Amygdala (tissue), 56 donors: ENCODE measurements around the gene NXT1.
"Not testable (repeated sequence)": the region's sequence is repeated elsewhere in the genome, so short reads cannot be mapped to it uniquely, and the experiment has no call there.

Source experiments
- DNase-seq, 56 donors: peaks; one replicate each; lab custom pipeline; 2025; lab: John Stamatoyannopoulos, UW

The NXT1 gene

DNA sequence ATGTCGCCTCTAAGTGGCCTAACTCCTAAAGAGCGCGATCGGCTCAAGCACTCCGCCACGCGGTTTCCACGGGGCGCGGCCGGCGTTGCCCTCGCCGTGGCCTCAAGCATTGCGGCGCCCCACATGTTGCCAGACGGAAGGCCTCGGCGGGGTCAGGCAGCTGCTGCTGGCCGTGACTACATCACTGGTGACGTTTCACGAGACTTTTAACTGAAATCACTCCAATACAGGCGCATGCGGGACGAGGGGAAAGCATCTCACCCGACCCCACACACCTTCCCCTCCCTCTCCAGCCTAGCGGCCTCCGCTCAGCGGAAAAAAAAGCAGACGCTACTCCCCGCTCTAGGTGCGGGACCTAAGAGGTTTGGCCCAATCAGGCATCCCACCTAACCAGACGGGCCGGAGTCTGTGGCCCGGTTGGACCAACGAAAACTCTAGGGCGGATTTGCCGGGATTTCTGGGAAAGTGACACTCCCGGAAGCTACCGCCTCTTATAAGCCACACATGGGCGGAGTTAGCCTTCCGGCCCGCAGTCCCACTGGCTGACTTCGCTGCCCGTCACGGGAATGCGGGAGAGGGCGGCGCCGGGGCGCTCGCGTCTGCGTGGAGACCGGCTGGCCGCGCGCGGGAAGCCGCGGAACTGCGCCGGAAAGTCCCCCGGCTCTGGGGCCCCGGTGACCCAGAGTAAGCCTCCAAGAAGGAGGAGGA lies at the start of gene NXT1:
NXT1 (plus strand) TSS at position 596 of the 708 bp plus-strand sequence. CDS start 3,251 bp downstream, outside the sequence.
- peak; percentile 79 to 98 (median 95) for DNase-seq

DNA sequence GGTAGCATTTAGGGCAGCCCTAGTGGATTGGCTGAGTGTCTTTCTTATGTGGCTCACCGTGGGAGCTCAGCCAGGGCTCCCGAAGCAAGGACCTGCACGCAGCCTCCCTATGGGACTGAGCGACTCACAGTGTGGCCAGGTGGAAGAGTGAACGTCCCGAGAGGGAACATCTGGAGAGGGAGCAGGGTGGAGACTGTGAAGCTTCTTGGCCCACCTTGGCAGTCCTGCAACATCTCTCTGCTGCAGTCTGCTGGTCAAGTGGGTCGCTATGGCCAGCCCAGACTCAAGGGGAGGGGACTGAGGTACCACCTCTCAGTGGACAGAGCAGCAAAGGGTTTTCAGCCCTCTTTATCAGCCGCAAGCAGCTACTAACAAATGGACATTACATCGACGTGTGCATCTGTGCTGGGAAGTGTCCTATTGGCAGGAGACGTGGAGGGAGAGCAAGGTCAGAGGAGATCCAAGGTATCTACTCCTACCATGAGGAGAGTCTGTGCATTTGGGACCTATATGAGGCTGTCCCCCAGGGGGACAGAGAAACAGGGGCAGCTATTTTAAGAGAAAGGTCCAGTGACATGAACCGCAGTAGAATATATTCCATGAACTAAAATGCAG lies 49.0 kb upstream of the NXT1 start:
- no peak for DNase-seq

DNA sequence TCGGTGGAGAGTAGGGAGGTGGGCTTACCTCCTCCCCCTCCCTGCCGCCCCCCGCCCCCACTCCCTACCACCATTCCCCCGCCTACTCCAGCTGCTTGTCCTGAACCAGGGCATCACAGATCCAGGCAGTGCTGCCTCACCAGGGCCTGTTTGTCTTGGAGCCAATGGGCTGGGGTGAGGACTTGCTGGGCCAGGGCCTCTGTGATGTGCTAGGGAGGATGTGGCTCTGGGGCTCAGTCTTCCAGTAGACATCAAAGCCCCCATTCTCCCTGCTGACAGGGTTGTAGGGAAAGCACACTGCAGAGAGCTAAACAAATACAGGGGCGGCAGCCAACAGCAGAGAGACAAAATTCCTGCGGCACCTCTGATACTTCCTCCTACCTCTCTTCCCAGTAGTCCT lies 48.2 kb upstream of the NXT1 start:
- no peak for DNase-seq

DNA sequence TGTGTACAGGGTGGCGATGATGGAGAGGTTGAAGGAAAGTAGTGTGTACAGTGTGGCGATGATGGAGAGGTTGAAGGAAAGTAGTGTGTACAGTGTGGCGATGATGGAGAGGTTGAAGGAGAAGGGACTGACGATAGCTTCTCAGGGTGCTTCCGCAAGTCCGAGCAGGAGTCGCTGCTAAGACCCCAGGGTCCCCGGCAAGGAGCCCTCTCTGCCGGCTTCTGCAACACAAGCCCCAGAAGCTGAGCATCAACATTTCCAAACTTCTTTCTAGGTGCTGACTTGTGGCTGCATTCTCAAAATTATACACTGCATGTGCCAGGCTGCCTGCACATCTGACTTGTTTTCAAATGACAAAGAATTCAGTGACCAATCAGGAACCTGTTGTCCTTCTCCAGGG lies 47.8 kb upstream of the NXT1 start:
- DNase-seq: no peak

DNA sequence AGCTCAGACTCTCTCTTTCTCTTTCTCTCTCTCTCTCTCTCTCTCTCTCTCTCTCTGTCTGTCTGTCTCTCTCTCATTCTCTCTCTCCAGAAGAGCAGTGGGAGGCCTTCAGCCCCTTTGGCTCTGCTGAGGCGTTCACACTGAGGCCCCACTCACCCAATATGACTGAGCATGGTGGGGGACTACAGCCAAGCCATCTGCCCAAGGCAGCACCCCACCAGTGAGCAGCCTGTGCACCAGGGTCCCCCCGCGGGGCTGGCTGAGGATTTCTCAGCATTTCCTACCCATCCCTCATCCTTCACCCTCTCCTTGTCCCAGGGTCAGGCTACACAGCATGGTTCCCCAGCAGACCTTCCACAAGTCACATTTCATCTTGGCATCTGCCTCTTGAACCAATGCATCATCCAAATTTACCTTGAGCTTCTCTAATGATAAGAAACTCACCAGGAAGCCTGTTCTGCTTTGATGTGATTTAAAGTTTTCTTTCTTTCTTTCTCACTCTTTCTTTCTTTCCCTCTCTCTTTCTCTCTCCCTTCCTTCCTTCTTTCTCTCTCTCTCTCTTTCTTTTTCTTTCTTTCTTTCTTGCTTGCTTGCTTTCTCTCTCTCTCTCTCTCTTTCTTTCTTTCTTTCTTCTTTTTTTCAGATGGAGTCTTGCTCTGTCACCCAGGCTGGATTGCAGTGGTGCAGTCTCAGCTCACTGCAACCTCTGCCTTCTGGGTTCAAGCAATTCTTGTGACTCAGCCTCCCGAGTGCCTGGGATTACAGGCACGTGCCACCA lies 47.1 kb upstream of the NXT1 start:
- DNase-seq: no peak

DNA sequence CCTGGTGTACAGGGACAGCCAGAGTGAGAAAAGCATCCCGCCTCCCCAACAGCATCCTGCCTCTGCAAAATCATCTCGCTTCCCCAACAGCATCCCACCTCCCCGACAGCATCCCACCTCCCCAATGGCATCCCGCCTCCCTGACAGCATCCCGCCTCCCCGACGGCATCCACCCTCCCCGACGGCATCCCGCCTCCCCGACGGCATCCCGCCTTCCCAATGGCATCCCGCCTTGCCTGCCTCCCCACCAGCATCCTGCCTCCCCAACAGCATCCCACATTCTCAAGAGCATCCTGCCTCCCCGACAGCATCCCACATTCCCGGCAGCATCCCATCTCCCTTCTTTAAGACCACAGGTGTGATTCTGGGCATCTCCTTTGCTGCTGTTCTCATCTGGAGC lies 46.0 kb upstream of the NXT1 start:
- DNase-seq: no peak

DNA sequence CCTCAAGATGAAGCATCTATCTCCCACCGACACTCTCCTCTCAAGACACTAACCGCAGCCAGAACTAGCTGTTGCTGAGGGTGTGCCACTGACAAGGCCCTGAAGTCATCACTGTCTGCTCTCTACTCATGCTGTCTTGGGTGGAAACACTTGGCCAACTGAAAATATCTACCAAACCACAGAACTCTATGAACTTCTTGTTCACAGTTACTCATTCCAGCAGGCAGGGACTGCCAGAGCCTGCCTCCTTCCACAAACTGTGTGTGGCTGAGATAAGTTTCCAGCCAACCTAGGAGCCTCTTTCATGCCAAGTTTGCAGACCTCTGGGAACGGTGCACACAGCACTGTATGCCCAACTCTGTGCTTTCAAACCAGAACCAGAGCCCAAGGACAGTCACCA lies 45.5 kb upstream of the NXT1 start:
- DNase-seq: no peak

DNA sequence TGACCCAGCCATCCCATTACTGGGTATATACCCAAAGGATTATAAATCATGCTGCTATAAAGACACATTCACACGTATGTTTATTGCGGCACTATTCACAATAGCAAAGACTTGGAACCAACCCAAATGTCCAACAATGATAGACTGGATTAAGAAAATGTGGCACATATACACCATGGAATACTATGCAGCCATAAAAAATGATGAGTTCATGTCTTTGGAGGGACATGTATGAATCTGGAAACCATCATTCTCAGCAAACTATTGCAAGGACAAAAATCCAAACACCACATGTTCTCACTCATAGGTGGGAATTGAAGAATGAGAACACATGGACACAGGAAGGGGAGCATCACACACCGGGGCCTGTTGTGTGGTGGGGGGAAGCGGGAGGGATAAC lies 43.2 kb upstream of the NXT1 start:
- not testable (repeated sequence) for DNase-seq

DNA sequence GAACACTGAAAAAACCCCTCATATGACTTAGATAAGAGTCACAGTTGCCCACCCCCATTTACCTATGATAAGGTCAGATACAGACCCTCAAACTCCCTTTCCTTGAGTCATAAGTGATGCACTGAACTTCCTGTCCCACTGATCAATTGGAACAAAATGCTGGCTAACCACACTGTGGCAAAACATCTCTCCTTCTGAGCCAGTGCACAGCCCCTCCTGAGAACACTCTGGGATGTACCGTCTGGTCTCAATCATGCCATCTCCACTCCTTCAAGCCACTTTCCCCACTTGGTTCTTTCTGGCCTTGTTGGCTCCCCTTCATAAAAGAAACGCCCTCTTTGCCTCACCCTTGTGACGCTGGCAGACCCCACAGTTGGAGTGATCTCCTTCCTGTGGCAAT lies 42.6 kb upstream of the NXT1 start:
- DNase-seq: no peak

DNA sequence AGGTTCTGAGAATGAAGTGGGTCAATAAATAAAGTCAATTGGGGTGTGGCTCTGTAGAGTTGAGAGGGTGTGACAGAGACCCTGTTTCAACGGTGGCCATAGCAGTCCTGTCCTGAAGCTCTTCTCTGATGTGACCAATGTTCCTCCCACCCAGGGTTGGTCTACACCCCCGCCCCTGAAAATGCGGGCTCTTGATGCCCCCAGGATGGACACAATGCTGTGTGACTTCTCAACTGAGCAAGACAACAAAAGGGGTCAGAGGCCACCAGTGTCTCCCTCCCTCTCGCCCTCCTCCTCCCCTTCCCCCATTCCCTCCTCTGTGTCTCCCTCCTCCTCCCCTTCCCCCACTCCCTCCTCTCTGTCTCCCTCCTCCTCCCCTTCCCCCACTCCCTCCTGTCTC lies 41.7 kb upstream of the NXT1 start:
- no peak for DNase-seq

DNA sequence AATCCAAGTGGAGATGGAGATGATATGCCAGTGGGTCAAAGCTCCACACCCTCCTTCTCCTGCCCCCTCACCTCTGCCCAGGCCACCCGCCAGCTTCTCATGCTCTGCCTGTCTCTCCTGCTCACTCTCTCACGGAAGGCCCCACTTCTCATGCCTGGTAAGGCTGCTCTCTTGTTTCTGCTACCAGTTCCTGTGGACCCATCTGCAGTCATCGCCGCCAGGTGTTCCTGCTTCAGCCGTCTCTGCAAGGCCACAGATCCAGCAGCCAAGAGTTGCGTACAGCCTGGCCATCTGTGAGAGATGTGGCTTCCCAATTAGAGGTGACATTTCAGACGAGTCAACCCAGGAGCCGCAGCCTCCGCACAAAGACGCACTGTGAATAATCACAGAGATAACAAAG lies 40.8 kb upstream of the NXT1 start:
- no peak for DNase-seq

DNA sequence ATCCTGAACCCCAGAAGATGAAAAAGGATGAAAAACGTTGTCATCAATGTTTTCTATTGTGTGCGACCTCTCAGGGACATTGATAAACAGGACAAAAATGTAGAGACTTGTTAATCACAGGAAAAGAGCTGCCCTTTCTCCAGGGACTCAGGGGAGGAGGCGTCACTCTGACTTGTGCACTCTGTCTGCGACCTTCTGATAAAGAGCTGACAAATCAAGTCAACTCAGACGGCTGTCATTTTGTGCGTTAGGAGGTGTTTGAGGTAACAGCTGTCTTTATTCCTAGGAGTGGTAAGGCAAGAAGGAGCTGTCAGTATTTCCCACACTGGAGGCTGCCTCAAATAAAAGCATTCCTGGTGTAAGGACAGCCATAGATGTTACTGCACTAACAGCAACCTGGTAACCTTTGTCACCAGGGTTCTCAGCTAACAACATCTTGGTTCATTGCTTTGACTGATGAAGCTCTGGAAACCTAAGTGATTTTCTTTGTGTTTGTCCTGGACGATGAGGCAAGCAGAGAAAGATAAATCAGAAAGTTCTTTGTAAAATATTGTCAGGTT lies 38.6 kb upstream of the NXT1 start:
- no peak for DNase-seq

DNA sequence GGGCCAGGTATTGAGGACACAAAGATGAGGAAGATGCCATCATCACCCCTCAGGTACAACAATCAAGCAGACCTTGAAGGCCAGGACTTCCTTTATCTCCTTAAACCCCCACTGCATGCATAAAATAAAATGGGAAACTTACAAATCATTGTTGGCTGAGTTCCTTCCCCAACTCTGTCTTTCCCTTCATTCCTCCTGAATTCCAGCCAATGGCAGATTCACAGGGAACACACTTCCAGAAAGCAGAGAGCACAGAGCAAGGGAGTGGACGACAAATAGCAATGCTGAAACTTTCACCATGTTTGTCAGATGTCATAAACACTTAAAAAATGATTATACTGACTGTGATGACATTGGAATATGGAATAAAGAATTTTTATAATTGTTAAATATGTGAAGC lies 37.3 kb upstream of the NXT1 start:
- DNase-seq: no peak

DNA sequence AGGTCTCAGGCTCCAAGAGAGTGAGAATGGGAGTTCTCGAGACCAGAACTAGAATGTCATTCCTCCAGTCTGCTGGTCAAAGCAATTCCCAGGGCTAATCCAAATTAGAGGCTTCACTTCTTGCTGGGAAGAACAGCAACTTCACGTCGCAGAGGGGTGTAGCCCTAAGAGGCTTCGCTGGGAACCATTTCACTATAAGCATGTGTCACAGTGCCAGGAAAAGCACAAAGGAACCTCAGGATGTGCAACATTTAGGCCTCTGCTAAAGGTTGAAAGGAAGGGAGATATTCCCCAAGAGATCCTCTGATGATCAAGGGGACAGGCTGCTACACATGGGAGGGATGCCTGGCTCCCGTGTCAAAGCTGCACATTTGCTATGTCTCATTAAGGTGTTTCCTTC lies 35.9 kb upstream of the NXT1 start:
- no peak for DNase-seq

DNA sequence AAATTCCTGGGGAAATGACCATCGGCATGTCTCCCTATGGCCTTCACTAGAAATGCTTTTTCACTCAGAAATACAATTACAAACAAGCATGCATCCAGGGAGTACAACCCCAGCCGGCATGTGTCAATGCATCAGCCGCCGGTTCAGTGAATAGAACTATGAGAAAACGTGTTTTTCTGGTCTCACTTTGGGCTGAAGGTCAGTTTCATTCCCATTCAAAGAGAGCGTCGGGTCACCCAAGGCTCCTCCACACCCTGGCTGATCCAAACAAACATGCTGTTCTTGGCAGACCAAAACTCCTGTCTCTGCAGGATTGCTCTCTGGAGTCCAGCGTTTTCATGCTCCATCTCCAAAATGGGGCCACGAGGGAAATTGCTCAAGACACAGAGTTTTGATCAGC lies 35.5 kb upstream of the NXT1 start:
- no peak for DNase-seq

DNA sequence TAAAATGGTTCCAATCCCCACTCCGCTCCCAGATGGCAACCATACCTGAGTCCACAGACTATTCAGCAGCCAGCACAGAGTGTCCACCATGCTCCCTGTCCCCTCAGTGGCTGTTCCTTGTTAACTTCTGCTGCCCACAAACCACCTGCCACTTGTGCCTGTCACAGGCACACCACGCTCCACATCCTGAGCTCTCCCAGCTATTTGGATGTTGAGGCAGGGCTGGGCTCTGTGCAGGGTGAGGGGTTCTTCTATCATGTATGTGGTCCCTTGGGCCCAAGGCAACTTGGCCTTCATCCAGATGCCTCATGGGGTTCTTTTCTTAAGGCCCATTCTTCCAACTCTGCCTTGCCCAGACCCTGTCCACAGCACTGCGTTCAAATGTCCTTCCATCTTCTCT lies 34.0 kb upstream of the NXT1 start:
- DNase-seq: no peak

DNA sequence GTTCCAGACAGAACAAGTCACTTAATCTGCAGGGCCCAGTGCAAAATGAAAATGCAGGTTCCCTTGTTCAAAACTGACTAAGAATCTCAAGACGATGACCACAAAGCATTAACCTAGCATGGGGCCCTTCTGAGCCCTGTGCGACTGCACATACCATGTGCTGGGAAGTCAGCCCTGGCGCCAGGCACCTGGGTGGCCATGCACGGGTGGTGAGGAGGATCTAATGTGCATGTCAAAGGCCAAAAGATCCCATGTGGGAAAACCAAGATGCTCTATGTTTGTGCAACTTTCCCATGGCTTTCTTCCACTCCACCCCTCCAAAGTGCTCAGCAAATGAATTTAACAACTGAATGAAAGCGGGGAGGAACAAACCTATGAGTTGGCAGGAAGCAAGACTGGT lies 33.5 kb upstream of the NXT1 start:
- no peak for DNase-seq

DNA sequence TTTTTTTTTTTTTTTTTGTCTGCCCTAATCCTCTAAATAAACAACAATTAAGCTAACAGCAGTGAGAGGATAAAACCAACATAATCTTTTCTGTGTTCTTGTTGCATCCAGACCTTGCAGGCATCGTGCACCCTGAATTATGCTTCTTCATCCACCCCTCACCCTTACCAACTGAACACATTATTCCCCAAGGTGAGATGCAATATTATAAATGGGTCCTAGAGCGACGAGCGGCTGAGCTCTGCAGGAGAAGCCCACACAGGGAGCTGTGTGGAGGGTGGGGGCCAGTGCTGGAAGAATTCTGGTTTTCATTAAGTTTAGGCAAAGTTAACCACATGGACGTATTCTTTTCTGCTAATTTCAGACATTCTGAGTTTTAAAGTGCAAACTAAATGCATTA lies 32.2 kb upstream of the NXT1 start:
- DNase-seq: no peak

DNA sequence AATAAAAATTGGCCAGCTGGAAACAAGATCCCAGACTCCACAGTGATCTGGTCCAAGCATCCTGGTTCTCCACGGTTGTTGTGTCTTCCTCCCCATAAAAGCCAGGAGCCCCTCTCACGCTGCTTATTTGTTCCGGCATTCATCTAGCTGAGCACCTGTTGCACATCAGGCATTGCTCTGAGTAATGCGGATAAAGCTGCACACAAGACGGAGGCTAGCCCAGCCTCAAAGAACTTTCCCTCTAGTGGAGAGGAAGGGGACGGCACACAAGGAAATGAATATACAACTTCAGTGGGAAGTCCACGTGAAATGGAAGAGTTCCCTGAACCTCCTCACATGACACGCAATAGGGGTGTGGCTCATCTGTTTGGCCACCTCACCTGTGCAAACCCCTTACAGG lies 30.3 kb upstream of the NXT1 start:
- no peak for DNase-seq

DNA sequence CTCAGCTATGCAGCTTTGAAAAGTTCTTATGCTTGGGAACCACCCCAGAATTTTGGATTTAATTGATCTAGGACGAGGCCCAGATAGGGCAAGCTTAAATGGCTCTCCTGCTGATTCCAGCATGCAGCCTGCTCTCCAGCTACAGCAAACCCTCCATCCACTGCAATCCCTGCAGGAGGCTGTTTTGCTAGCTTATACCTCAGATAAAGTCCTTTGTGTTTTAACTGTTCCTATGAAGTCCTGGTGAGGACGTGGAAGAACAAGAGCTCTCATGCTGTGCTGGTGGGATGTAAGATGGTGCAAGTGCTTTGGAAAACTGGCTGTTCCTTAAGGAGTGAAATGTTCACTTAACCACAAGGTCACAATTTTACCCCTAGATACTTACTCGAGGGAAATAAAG lies 25.5 kb upstream of the NXT1 start:
- DNase-seq: no peak

DNA sequence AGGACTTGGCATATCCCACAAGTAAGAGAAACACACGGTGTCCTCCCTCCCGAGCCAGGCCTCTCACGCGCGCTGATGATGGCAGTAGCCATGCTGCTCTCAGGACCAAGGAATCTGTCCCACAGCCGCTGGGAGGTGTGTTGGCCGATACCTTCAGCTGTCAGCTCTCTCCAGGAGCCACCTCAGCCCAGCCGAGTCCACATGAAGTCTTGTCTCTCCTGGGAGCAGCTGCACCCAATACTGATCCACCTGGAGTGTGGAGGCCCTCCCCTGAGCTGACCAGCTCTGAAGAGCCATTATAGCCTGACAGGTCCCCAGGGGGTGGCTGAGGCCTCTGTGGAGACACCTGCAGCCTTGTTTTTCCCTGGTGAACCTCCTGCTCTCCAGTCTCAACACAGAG lies 23.8 kb upstream of the NXT1 start:
- DNase-seq: no peak
